Measurements from ENCODE around the gene GLCCI1. TPM values are rescaled to one million over a fixed set of nuclear protein-coding genes. Genes with fewer than 3 reads are reported as not detected.

GLCCI1 gene
- total and polyA plus RNA-seq, 2 of the 8 experiments (the other 6 are each of a cell fraction or from before 2014, with no cell fraction given) = 12.4 to 27.7 TPM

- no peak overlapping the region for H2BK15ac ChIP-seq (ENCODE audit: low read length)
- TF ChIP-seq TAF7 (optimal IDR thresholded peaks at IDR 0.05; ENCODE audit: borderline replicate concordance, low read depth, low read length) (no peak), RAD21 (IDR thresholded peaks at IDR 0.05 in 1 of 2, conservative IDR thresholded peaks at IDR 0.05 in 1 of 2; ENCODE audit: low read depth in 2 of 2, low read length in 2 of 2) (peak; percentile 34 to 50)
- no peak overlapping the region for H3K4ac ChIP-seq (replicated peaks; ENCODE audit: insufficient read length, low read depth, low read length)
- DNase-seq (ENCODE audit: low read depth in 1 of 2, low spot score in 2 of 2) (peak in 1 of 2 experiments; percentile 52), FAIRE-seq (no peak)
- no peaks in the 10 kb centered on the region for H4K20me1 ChIP-seq (replicated peaks in 1 of 2; ENCODE audit: control insufficient read depth in 1 of 2, insufficient read depth in 2 of 2, low read length in 2 of 2)
- H3K23ac ChIP-seq (ENCODE audit: insufficient read length) = no peak overlapping the region
- no peak overlapping the region for H3K9ac ChIP-seq (replicated peaks in 1 of 4; ENCODE audit: extremely low read depth in 1 of 4, low read depth in 3 of 4, low read length in 3 of 4)
- peaks cover 6% of the 10 kb centered on the region; the same call in 1 of the 2 replicates for H3K79me1 ChIP-seq (ENCODE audit: low read depth, low read length)
- CTCF ChIA-PET (ENCODE audit: partially characterized antibody) = interaction anchor here (0.7 to 1.8 kb wide), 7 partner anchors 15 to 226 kb away, joined by 3 to 5 read pairs (median 3); no protein-coding TSS in a partner anchor
- peaks cover 0 to 11% (median under 1%) of the 10 kb centered on the region in 4 experiments; a peak in 4 of 7 replicates for H3K4me1 ChIP-seq (replicated peaks in 1 of 4; ENCODE audit: control insufficient read depth in 3 of 4, insufficient read depth in 4 of 4, low read length in 3 of 4)
- H4K91ac ChIP-seq (replicated peaks; ENCODE audit: insufficient read length, low read length) = no peak overlapping the region
- 0 out of 2 replicates have a peak overlapping the region, but pooled peaks have one; percentile 5 for H2BK5ac ChIP-seq (ENCODE audit: low read depth, low read length)
- no peak overlapping the region for H2AK5ac ChIP-seq (ENCODE audit: low read depth, low read length)
- H3K9me3 ChIP-seq (ENCODE audit: insufficient read depth in 2 of 2, low read depth in 1 of 2, low read length in 1 of 2) = no peaks in the 10 kb centered on the region
- no peaks in the 10 kb centered on the region for H3K23me2 ChIP-seq (ENCODE audit: low read depth, low read length)
- peak overlapping the region; percentile 1; the same call in 1 of the 2 replicates for H4K8ac ChIP-seq (ENCODE audit: extremely low read depth, insufficient read depth, low read length)
- WGBS, 2 experiments (ENCODE audit: extremely low coverage in 1 of 2, insufficient coverage in 1 of 2, insufficient read length in 1 of 2, insufficient replicate concordance in 2 of 2, low coverage in 1 of 2, low lambda C conversion rate in 2 of 2, missing lambda C conversion rate in 1 of 2) = 83% methylated on average over 12 of the region's 12 CpGs; no CpG with 5 or more reads in 1 of the 2 experiments
- no peak overlapping the region for H4K5ac ChIP-seq (ENCODE audit: insufficient read length, low read depth, low read length)
- no peak overlapping the region for H2AFZ ChIP-seq (ENCODE audit: low read length)
- no peak overlapping the region for H3K27ac ChIP-seq (ENCODE audit: low read depth, low read length)
- no peak overlapping the region for H2BK120ac ChIP-seq (replicated peaks; ENCODE audit: low read depth, low read length)
- no peaks in the 10 kb centered on the region for H3K36me3 ChIP-seq (ENCODE audit: control insufficient read depth in 2 of 4, insufficient read depth in 4 of 4, low read length in 3 of 4)
- H3K27me3 ChIP-seq (replicated peaks in 1 of 4; ENCODE audit: control insufficient read depth in 3 of 4, extremely low read depth in 1 of 4, insufficient read depth in 3 of 4, low read length in 3 of 4) = no peaks in the 10 kb centered on the region
- H3K14ac ChIP-seq (ENCODE audit: insufficient read length) = no peak overlapping the region
- H2BK20ac ChIP-seq (ENCODE audit: low read length) = no peak overlapping the region
- no peak overlapping the region for H2BK12ac ChIP-seq (ENCODE audit: low read depth, low read length)
- H3K18ac ChIP-seq (ENCODE audit: extremely low read depth, low read length) = no peak overlapping the region
- no peak overlapping the region for H3K4me2 ChIP-seq (ENCODE audit: insufficient read depth in 1 of 2, low read depth in 2 of 2, low read length in 2 of 2)
- no peak overlapping the region for H3K4me3 ChIP-seq (ENCODE audit: extremely low read depth in 1 of 4, insufficient read depth in 2 of 4, low read depth in 3 of 4, low read length in 4 of 4)
- no peak overlapping the region for H3K56ac ChIP-seq (replicated peaks; ENCODE audit: insufficient read length, low read depth, low read length)
- peaks cover 0 to 7% of the 10 kb centered on the region in 2 experiments; a peak in 2 of 4 replicates for H3K79me2 ChIP-seq (ENCODE audit: control insufficient read depth in 1 of 2, insufficient read depth in 2 of 2, low read length in 2 of 2)
- POLR2A ChIA-PET (ENCODE audit: partially characterized antibody) = no interaction called here
These were observed 100.5 kb downstream of the GLCCI1 start for GRCh38 chr7:8068892-8069686.
